CD4-positive, CD25-positive, alpha-beta regulatory T cell (primary cell): ENCODE data around the gene KRTAP5-6. TPM values are rescaled to one million over a fixed set of nuclear protein-coding genes. Genes with fewer than 3 reads are reported as not detected.

ENCODE experiments used
- ATAC-seq, 2 donors: fragments of 150-1000 bp; cut with Tn5 transposase; one replicate each; pipeline ENCODE4 v1.10.0; 2021; ENCODE audit warnings: low read depth in 2 of 2, moderate number of reproducible peaks in 2 of 2, moderate library complexity in 1 of 2
- DNase-seq, 3 donors: peaks; one replicate each; pipeline versions ENCODE4 v3.0.0 to v3.0.0-alpha.2; 2012 to 2022; ENCODE audit warnings: mixed read lengths in 1 of 3
- H3K27ac ChIP-seq: one replicate; pipeline ENCODE4 v1.7.0; 2013; ENCODE audit warnings: mild to moderate bottlenecking, low read length; ENCODE audit not compliant: insufficient read depth, poor library complexity, severe bottlenecking
- H3K27me3 ChIP-seq: one replicate; pipeline ENCODE4 v1.7.0; 2013; ENCODE audit warnings: low read length; ENCODE audit not compliant: control insufficient read depth, insufficient read depth
- H3K36me3 ChIP-seq: one replicate; pipeline ENCODE4 v1.7.0; 2013; ENCODE audit warnings: mild to moderate bottlenecking, low read length, moderate library complexity; ENCODE audit not compliant: control insufficient read depth, insufficient read depth
- H3K4me1 ChIP-seq: 2 replicates; pipeline ENCODE4 v1.7.0; 2013; ENCODE audit warnings: mild to moderate bottlenecking, low read length; ENCODE audit not compliant: insufficient read depth, control insufficient read depth, poor library complexity, severe bottlenecking
- H3K4me3 ChIP-seq: one replicate; pipeline ENCODE4 v1.7.0; 2013; ENCODE audit warnings: low read depth, mild to moderate bottlenecking, low read length, moderate library complexity
- H3K9me3 ChIP-seq, 2 experiments: 1 replicate in 1 of 2; 2 replicates in 1 of 2; pipeline ENCODE4 v1.7.0; 2013; ENCODE audit warnings: low read length in 2 of 2, mild to moderate bottlenecking in 1 of 2, moderate library complexity in 1 of 2; ENCODE audit not compliant: control insufficient read depth in 2 of 2
- H3K27ac Mint-ChIP-seq, 3 donors: one replicate each; pipeline ENCODE4 v1.8.0; 2020 to 2022; ENCODE audit warnings: mild to moderate bottlenecking in 3 of 3, mixed read lengths in 3 of 3, moderate library complexity in 2 of 3
- H3K27me3 Mint-ChIP-seq: one replicate; pipeline ENCODE4 v1.8.0; 2022; ENCODE audit warnings: mild to moderate bottlenecking, mixed read lengths
- H3K36me3 Mint-ChIP-seq: one replicate; pipeline ENCODE4 v1.8.0; 2020; ENCODE audit warnings: mixed read lengths
- H3K4me1 Mint-ChIP-seq, 4 donors: one replicate each; pipeline ENCODE4 v1.8.0; 2020 to 2022; ENCODE audit warnings: mixed read lengths in 4 of 4, mild to moderate bottlenecking in 1 of 4
- H3K4me3 Mint-ChIP-seq, 4 donors: one replicate each; pipeline ENCODE4 v1.8.0; 2020 to 2022; ENCODE audit warnings: mild to moderate bottlenecking in 4 of 4, mixed read lengths in 4 of 4, moderate library complexity in 3 of 4
- H3K9me3 Mint-ChIP-seq, 7 donors: one replicate each; pipeline ENCODE4 v1.8.0; 2020 to 2022; ENCODE audit warnings: mixed read lengths in 7 of 7, mild to moderate bottlenecking in 3 of 7, moderate library complexity in 2 of 7
- polyA plus RNA-seq, 4 donors: library from polyadenylated mRNA; unstranded; fragments of 300-500 nt; fragmentation: Illumina TruSeq; gene quantifications; one replicate each; pipeline ENCODE4 v1.2.3, GENCODE V29; 2021
- total RNA-seq: library from RNA; stranded (reverse); gene quantifications from one replicate; pipeline ENCODE4 v1.2.3, GENCODE V29; 2022

Gene KRTAP5-6
- total RNA-seq (not detected), polyA plus RNA-seq (not detected)

GRCh38 chr11:1696608-1697570, at the start of gene KRTAP5-6:
Gene KRTAP5-6, plus strand, starts transcription at chr11:1697195. Its CDS starts 51 bp downstream, at chr11:1697246.
- H3K9me3 ChIP-seq: no peaks in the 10 kb centered on the region
- no peak for ATAC-seq
- no peaks in the 10 kb centered on the region for H3K36me3 ChIP-seq
- peaks cover 15% of the 10 kb centered on the region for H3K4me1 ChIP-seq
- Mint-ChIP-seq H3K4me1 (peaks cover 0 to 15% (median 3%) of the 10 kb centered on the region in 4 donors), H3K27ac (no peak within 1 kb of the TSS), H3K36me3 (no peaks in the 10 kb centered on the region), H3K27me3 (peaks cover 17% of the 10 kb centered on the region), H3K9me3 (peaks cover 0 to 4% (median 1%) of the 10 kb centered on the region in 7 donors), H3K4me3 (no peak within 1 kb of the TSS)
- H3K27ac ChIP-seq: no peak within 1 kb of the TSS
- H3K27me3 ChIP-seq: no peaks in the 10 kb centered on the region
- no peak within 1 kb of the TSS for H3K4me3 ChIP-seq
- no peak for DNase-seq

- Mint-ChIP-seq H3K4me3 (no peak overlapping the region), H3K9me3 (no peaks in the 10 kb centered on the region), H3K4me1 (no peaks in the 10 kb centered on the region), H3K36me3 (no peaks in the 10 kb centered on the region), H3K27me3 (no peaks in the 10 kb centered on the region), H3K27ac (no peak overlapping the region)
- Histone ChIP-seq H3K27ac (no peak overlapping the region), H3K4me3 (no peak overlapping the region), H3K36me3 (no peaks in the 10 kb centered on the region), H3K9me3 (no peaks in the 10 kb centered on the region), H3K4me1 (peaks cover 3% of the 10 kb centered on the region), H3K27me3 (no peaks in the 10 kb centered on the region)
- ATAC-seq (no peak), DNase-seq (no peak)
These were observed 48.9 kb upstream of the KRTAP5-6 start for GRCh38 chr11:1647901-1648652.

- no peaks in the 10 kb centered on the region for H3K4me1 Mint-ChIP-seq
- H3K27me3 ChIP-seq: no peaks in the 10 kb centered on the region
- no peak overlapping the region for H3K4me3 Mint-ChIP-seq
- H3K27ac ChIP-seq: no peak overlapping the region
- DNase-seq (no peak), ATAC-seq (no peak)
- no peak overlapping the region for H3K27ac Mint-ChIP-seq
- no peaks in the 10 kb centered on the region for H3K36me3 Mint-ChIP-seq
- no peaks in the 10 kb centered on the region for H3K9me3 Mint-ChIP-seq
- H3K9me3 ChIP-seq: no peaks in the 10 kb centered on the region
- no peaks in the 10 kb centered on the region for H3K36me3 ChIP-seq
- H3K27me3 Mint-ChIP-seq: peaks cover 1% of the 10 kb centered on the region
- H3K4me3 ChIP-seq: no peak overlapping the region
- H3K4me1 ChIP-seq: peaks cover 3% of the 10 kb centered on the region
These were observed 48.2 kb upstream of the KRTAP5-6 start for GRCh38 chr11:1648653-1649420.

GRCh38 chr11:1650034-1650917, 46.7 kb upstream of the KRTAP5-6 start:
- Histone ChIP-seq H3K27ac (no peak overlapping the region), H3K9me3 (no peaks in the 10 kb centered on the region), H3K27me3 (no peaks in the 10 kb centered on the region), H3K4me3 (no peak overlapping the region), H3K4me1 (peaks cover 3% of the 10 kb centered on the region), H3K36me3 (no peaks in the 10 kb centered on the region)
- ATAC-seq: no peak
- Mint-ChIP-seq H3K9me3 (no peaks in the 10 kb centered on the region), H3K27me3 (peaks cover 12% of the 10 kb centered on the region), H3K27ac (no peak overlapping the region), H3K36me3 (no peaks in the 10 kb centered on the region), H3K4me3 (no peak overlapping the region), H3K4me1 (no peaks in the 10 kb centered on the region)
- no peak for DNase-seq

GRCh38 chr11:1650918-1651262, 46.1 kb upstream of the KRTAP5-6 start:
- ATAC-seq: no peak
- Mint-ChIP-seq H3K4me3 (no peak overlapping the region), H3K9me3 (no peaks in the 10 kb centered on the region), H3K36me3 (no peaks in the 10 kb centered on the region), H3K4me1 (no peaks in the 10 kb centered on the region), H3K27ac (peak overlapping the region in 1 of 3 donors; percentile 29), H3K27me3 (peaks cover 12% of the 10 kb centered on the region)
- no peak for DNase-seq
- H3K27ac ChIP-seq: no peak overlapping the region
- no peaks in the 10 kb centered on the region for H3K27me3 ChIP-seq
- H3K4me1 ChIP-seq: peaks cover 3% of the 10 kb centered on the region
- no peak overlapping the region for H3K4me3 ChIP-seq
- no peaks in the 10 kb centered on the region for H3K9me3 ChIP-seq
- H3K36me3 ChIP-seq: no peaks in the 10 kb centered on the region

GRCh38 chr11:1651411-1651980, 45.5 kb upstream of the KRTAP5-6 start:
- H3K4me3 Mint-ChIP-seq: no peak overlapping the region
- Histone ChIP-seq H3K4me3 (no peak overlapping the region), H3K4me1 (peaks cover 3% of the 10 kb centered on the region), H3K27me3 (no peaks in the 10 kb centered on the region), H3K27ac (no peak overlapping the region), H3K36me3 (no peaks in the 10 kb centered on the region), H3K9me3 (no peaks in the 10 kb centered on the region)
- H3K27me3 Mint-ChIP-seq: peaks cover 14% of the 10 kb centered on the region
- H3K27ac Mint-ChIP-seq: no peak overlapping the region
- ATAC-seq (no peak), DNase-seq (no peak)
- no peaks in the 10 kb centered on the region for H3K4me1 Mint-ChIP-seq
- H3K36me3 Mint-ChIP-seq: no peaks in the 10 kb centered on the region
- no peaks in the 10 kb centered on the region for H3K9me3 Mint-ChIP-seq
